HL-60 (cell line): Measurements from ENCODE around the gene ASS1.

Experiments used
- POLR2AphosphoS5 ChIP-seq: IDR thresholded peaks from 2 replicates; pipeline ENCODE4 v1.6.1; 2012; ENCODE audit warnings: low read depth
- TF ChIP-seq, protein P1 (sequence below): IDR thresholded peaks from one replicate; pipeline ENCODE4 v1.5.1; 2011; ENCODE audit warnings: low read length, control low read depth, inconsistent platforms; ENCODE audit not compliant: insufficient read depth
- TF ChIP-seq, protein P2 (sequence below): IDR thresholded peaks from 2 replicates; pipeline ENCODE4 v1.6.1; 2012; ENCODE audit warnings: low read depth; ENCODE audit not compliant: insufficient replicate concordance

DNA sequence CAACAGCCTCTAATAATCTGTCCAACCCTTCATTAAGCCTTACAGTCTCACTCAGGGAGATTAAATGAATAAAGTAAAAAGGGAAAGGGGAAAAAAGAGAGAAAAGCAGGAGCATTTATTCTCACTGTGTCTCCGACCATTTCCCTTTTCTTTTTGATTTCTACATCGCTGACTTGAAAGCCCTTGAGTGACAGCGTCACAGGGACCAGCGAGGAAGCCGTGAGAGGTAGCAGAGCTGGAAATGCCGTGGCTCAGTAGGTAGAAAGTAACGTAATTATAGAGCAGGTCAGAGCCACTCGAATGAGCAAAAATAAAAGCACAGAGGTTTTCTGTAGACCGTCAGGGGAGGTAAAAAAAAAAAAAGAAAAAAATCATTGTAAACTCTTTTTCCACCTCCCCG lies 52.4 kb downstream of the ASS1 start:
- TF ChIP-seq, protein P1, sequence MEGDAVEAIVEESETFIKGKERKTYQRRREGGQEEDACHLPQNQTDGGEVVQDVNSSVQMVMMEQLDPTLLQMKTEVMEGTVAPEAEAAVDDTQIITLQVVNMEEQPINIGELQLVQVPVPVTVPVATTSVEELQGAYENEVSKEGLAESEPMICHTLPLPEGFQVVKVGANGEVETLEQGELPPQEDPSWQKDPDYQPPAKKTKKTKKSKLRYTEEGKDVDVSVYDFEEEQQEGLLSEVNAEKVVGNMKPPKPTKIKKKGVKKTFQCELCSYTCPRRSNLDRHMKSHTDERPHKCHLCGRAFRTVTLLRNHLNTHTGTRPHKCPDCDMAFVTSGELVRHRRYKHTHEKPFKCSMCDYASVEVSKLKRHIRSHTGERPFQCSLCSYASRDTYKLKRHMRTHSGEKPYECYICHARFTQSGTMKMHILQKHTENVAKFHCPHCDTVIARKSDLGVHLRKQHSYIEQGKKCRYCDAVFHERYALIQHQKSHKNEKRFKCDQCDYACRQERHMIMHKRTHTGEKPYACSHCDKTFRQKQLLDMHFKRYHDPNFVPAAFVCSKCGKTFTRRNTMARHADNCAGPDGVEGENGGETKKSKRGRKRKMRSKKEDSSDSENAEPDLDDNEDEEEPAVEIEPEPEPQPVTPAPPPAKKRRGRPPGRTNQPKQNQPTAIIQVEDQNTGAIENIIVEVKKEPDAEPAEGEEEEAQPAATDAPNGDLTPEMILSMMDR, result no peak
- TF ChIP-seq POLR2AphosphoS5, result no peak
- TF ChIP-seq, protein P2, sequence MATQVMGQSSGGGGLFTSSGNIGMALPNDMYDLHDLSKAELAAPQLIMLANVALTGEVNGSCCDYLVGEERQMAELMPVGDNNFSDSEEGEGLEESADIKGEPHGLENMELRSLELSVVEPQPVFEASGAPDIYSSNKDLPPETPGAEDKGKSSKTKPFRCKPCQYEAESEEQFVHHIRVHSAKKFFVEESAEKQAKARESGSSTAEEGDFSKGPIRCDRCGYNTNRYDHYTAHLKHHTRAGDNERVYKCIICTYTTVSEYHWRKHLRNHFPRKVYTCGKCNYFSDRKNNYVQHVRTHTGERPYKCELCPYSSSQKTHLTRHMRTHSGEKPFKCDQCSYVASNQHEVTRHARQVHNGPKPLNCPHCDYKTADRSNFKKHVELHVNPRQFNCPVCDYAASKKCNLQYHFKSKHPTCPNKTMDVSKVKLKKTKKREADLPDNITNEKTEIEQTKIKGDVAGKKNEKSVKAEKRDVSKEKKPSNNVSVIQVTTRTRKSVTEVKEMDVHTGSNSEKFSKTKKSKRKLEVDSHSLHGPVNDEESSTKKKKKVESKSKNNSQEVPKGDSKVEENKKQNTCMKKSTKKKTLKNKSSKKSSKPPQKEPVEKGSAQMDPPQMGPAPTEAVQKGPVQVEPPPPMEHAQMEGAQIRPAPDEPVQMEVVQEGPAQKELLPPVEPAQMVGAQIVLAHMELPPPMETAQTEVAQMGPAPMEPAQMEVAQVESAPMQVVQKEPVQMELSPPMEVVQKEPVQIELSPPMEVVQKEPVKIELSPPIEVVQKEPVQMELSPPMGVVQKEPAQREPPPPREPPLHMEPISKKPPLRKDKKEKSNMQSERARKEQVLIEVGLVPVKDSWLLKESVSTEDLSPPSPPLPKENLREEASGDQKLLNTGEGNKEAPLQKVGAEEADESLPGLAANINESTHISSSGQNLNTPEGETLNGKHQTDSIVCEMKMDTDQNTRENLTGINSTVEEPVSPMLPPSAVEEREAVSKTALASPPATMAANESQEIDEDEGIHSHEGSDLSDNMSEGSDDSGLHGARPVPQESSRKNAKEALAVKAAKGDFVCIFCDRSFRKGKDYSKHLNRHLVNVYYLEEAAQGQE, result no peak
